Liver (tissue), 3 donors: ENCODE measurements around the gene PARN.

Experiments used
- CTCF ChIP-seq: fragments of 150-350 bp; IDR thresholded peaks from 2 replicates; pipeline ENCODE4 v1.5.1; 2017; ENCODE audit warnings: improper control_type of control experiment, low read depth, low read length; ENCODE audit not compliant: missing input control
- RAD21 ChIP-seq, 2 donors: IDR thresholded peaks; 2 replicates each; pipeline ENCODE4 v1.6.1; 2016; ENCODE audit warnings: antibody characterized with exemption in 2 of 2, mild to moderate bottlenecking in 2 of 2
- REST ChIP-seq: IDR thresholded peaks from 2 replicates; pipeline ENCODE4 v1.6.1; 2016; ENCODE audit warnings: antibody characterized with exemption, mild to moderate bottlenecking
- TF ChIP-seq, protein P1 (sequence below): IDR thresholded peaks from 2 replicates; pipeline ENCODE4 v1.6.1; 2016; ENCODE audit warnings: antibody characterized with exemption
- donor health status: healthy.
- donor health status: healthy.

DNA sequence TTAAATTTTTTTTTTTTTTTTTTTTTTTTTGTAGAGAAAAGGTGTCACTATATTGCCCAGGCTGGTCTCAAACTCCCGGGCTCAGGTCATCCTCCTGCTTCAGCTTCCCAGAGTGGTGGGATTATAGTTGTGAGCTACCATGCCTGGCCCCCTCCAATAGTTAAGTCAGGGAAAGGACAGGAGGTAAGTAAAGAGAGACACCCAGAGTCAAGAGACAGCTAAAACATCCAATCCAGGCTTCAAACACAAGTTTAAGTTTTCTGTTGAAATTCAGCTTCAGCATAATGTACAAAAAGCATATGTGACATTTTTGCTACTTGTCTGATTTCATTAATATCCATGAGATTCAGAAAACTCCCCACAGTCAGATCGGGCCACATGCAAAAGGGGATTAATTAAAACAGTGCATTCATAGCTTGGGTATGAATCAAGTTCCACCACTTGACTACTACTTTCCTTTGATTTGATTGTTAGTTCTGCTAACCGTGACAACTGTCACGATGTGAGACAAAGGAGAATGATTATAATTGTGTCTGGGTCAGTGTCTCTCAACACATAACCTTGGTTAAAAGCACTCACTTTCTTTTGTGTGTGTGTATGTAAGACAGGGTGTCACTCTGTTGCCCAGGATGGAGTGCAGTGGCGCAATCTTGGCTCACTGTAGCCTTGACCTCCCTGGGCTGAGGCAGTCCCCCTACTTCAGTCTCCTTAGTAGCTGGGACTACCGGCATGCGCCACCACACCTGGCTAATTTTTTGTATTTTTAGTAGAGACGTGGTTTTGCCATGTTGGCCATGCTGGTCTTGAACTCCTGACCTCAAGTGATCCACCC, 184.9 kb downstream of the PARN start:
- TF ChIP-seq CTCF (no peak), REST (no peak), RAD21 (IDR thresholded peaks at IDR 0.05) (no peak)
- TF ChIP-seq, protein P1, sequence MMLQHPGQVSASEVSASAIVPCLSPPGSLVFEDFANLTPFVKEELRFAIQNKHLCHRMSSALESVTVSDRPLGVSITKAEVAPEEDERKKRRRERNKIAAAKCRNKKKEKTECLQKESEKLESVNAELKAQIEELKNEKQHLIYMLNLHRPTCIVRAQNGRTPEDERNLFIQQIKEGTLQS: no peak
